Measurements from ENCODE around the gene ZNF605. TPM values are rescaled to one million over a fixed set of nuclear protein-coding genes. Genes with fewer than 3 reads are reported as not detected.

The ZNF605 gene
- total and polyA plus RNA-seq, 2 of the 8 experiments (the other 6 are each of a cell fraction or from before 2014, with no cell fraction given) = 3.6 to 20.3 TPM

- no peak overlapping the region for H2BK20ac ChIP-seq (ENCODE audit: low read length)
- H2AFZ ChIP-seq (ENCODE audit: low read length) = no peak overlapping the region
- H3K4ac ChIP-seq (replicated peaks; ENCODE audit: insufficient read length, low read depth, low read length) = no peak overlapping the region
- H2AK5ac ChIP-seq (ENCODE audit: low read depth, low read length) = no peak overlapping the region
- H3K79me2 ChIP-seq (ENCODE audit: control insufficient read depth in 1 of 2, insufficient read depth in 2 of 2, low read length in 2 of 2) = no peaks in the 10 kb centered on the region
- no peak overlapping the region for H2BK5ac ChIP-seq (ENCODE audit: low read depth, low read length)
- H3K18ac ChIP-seq (ENCODE audit: extremely low read depth, low read length) = no peak overlapping the region
- H3K79me1 ChIP-seq (ENCODE audit: low read depth, low read length) = no peaks in the 10 kb centered on the region
- no peak overlapping the region for H4K5ac ChIP-seq (ENCODE audit: insufficient read length, low read depth, low read length)
- no peaks in the 10 kb centered on the region for H3K23me2 ChIP-seq (ENCODE audit: low read depth, low read length)
- no peak overlapping the region for H3K9ac ChIP-seq (replicated peaks in 1 of 4; ENCODE audit: extremely low read depth in 1 of 4, low read depth in 3 of 4, low read length in 3 of 4)
- no peak overlapping the region for H2BK12ac ChIP-seq (ENCODE audit: low read depth, low read length)
- H3K56ac ChIP-seq (replicated peaks; ENCODE audit: insufficient read length, low read depth, low read length) = no peak overlapping the region
- POLR2A ChIA-PET (ENCODE audit: partially characterized antibody) = interaction anchor here (0.8 kb wide), 1 partner anchor 18 kb away, joined by 3 read pairs; no protein-coding TSS in a partner anchor
- H4K20me1 ChIP-seq (replicated peaks in 1 of 2; ENCODE audit: control insufficient read depth in 1 of 2, insufficient read depth in 2 of 2, low read length in 2 of 2) = no peaks in the 10 kb centered on the region
- no peak overlapping the region for H3K14ac ChIP-seq (ENCODE audit: insufficient read length)
- H3K4me2 ChIP-seq (ENCODE audit: insufficient read depth in 1 of 2, low read depth in 2 of 2, low read length in 2 of 2) = no peak overlapping the region
- no peak overlapping the region for H2BK120ac ChIP-seq (replicated peaks; ENCODE audit: low read depth, low read length)
- no peak overlapping the region for H2BK15ac ChIP-seq (ENCODE audit: low read length)
- H4K91ac ChIP-seq (replicated peaks; ENCODE audit: insufficient read length, low read length) = no peak overlapping the region
- peaks cover 78 to 86% of the 10 kb centered on the region in 2 experiments for H3K9me3 ChIP-seq (ENCODE audit: insufficient read depth in 2 of 2, low read depth in 1 of 2, low read length in 1 of 2)
- peak in 1 of 2 experiments; percentile 27 for DNase-seq (ENCODE audit: low read depth in 1 of 2, low spot score in 2 of 2)
- no peaks in the 10 kb centered on the region for H3K27me3 ChIP-seq (replicated peaks in 1 of 4; ENCODE audit: control insufficient read depth in 3 of 4, extremely low read depth in 1 of 4, insufficient read depth in 3 of 4, low read length in 3 of 4)
- TF ChIP-seq SAP30 (IDR thresholded peaks at IDR 0.05; ENCODE audit: insufficient read depth, insufficient replicate concordance, low read length) (no peak), ZNF274 (IDR thresholded peaks at IDR 0.05; ENCODE audit: borderline replicate concordance, extremely low read depth, low read length) (peak; percentile 91)
- CTCF ChIA-PET (ENCODE audit: partially characterized antibody) = interaction anchor here (1.2 to 2.6 kb wide), 4 partner anchors 9 to 78 kb away, joined by 3 to 9 read pairs (median 3); no protein-coding TSS in a partner anchor
- no peak for FAIRE-seq
- H3K4me1 ChIP-seq (replicated peaks in 1 of 4; ENCODE audit: control insufficient read depth in 3 of 4, insufficient read depth in 4 of 4, low read length in 3 of 4) = no peaks in the 10 kb centered on the region
- H3K27ac ChIP-seq (ENCODE audit: low read depth, low read length) = no peak overlapping the region
- 92% methylated on average over 8 of the region's 8 CpGs; no CpG with 5 or more reads in 1 of the 2 experiments for WGBS, 2 experiments (ENCODE audit: extremely low coverage in 1 of 2, insufficient coverage in 1 of 2, insufficient read length in 1 of 2, insufficient replicate concordance in 2 of 2, low coverage in 1 of 2, low lambda C conversion rate in 2 of 2, missing lambda C conversion rate in 1 of 2)
- no peak overlapping the region for H4K8ac ChIP-seq (ENCODE audit: extremely low read depth, insufficient read depth, low read length)
- no peak overlapping the region for H3K23ac ChIP-seq (ENCODE audit: insufficient read length)
- peak overlapping the region in 1 of 4 experiments; percentile 22; a peak in 1 of 8 replicates for H3K4me3 ChIP-seq (ENCODE audit: extremely low read depth in 1 of 4, insufficient read depth in 2 of 4, low read depth in 3 of 4, low read length in 4 of 4)
- peaks cover 0 to 28% (median 10%) of the 10 kb centered on the region in 4 experiments; a peak in 3 of 8 replicates for H3K36me3 ChIP-seq (ENCODE audit: control insufficient read depth in 2 of 4, insufficient read depth in 4 of 4, low read length in 3 of 4)
These were observed 30.3 kb downstream of the ZNF605 start for GRCh38 chr12:132925597-132926414.
